Heart left ventricle (tissue), 16 donors: Measurements from ENCODE around the gene FBN1. TPM values are rescaled to one million over a fixed set of nuclear protein-coding genes. Genes with fewer than 3 reads are reported as not detected.

Source experiments
- ATAC-seq, 4 donors: fragments of 200-7000 bp; cut with Tn5 transposase; one replicate each; pipeline ENCODE4 v1.9.1; 2020 to 2022; ENCODE audit warnings: moderate library complexity in 4 of 4, mild to moderate bottlenecking in 3 of 4, moderate number of reproducible peaks in 1 of 4
- DNase-seq, 5 donors: peaks; one replicate each; pipeline ENCODE4 v3.0.0-alpha.2; 2020
- H3K27ac ChIP-seq, 12 donors: fragments of 200-600 bp; sonication (generic) in 4 of 12; one replicate each; pipeline versions ENCODE4 v1.5.0 to v1.8.0; 2016 to 2022; ENCODE audit warnings: mild to moderate bottlenecking in 2 of 12
- H3K27me3 ChIP-seq, 9 donors: fragments of 200-600 bp; sonication (generic) in 2 of 9; one replicate each; pipeline versions ENCODE4 v1.5.1 to v1.8.0; 2016 to 2022; ENCODE audit warnings: mild to moderate bottlenecking in 3 of 9
- H3K36me3 ChIP-seq, 9 donors: fragments of 200-600 bp; sonication (generic) in 2 of 9; one replicate each; pipeline versions ENCODE4 v1.5.0 to v1.8.0; 2018 to 2022; ENCODE audit warnings: mild to moderate bottlenecking in 2 of 9
- H3K4me1 ChIP-seq, 12 donors: fragments of 200-600 bp; sonication (generic) in 4 of 12; one replicate each; pipeline versions ENCODE4 v1.5.0 to v1.8.0; 2016 to 2022; ENCODE audit warnings: mild to moderate bottlenecking in 3 of 12
- H3K4me3 ChIP-seq, 12 donors: fragments of 200-600 bp; sonication (generic) in 4 of 12; one replicate each; pipeline versions ENCODE4 v1.5.0 to v1.8.0; 2017 to 2022; ENCODE audit warnings: mild to moderate bottlenecking in 9 of 12, moderate library complexity in 4 of 12
- H3K9me3 ChIP-seq, 12 donors: fragments of 200-600 bp; sonication (generic) in 4 of 12; one replicate each; pipeline versions ENCODE4 v1.5.0 to v1.8.0; 2016 to 2022; ENCODE audit warnings: mild to moderate bottlenecking in 1 of 12
- CTCF ChIP-seq, 12 donors: fragments of 200-600 bp; sonication (generic) in 4 of 12; IDR thresholded peaks; one replicate each; pipeline versions ENCODE4 v1.5.0 to v1.8.0; 2018 to 2022; ENCODE audit warnings: antibody characterized with exemption in 12 of 12, mild to moderate bottlenecking in 5 of 12
- POLR2A ChIP-seq, 2 donors: fragments of 450-650 bp; IDR thresholded peaks; one replicate each; pipeline ENCODE4 v1.6.1; 2017; ENCODE audit warnings: antibody characterized with exemption in 2 of 2, mild to moderate bottlenecking in 2 of 2, moderate library complexity in 2 of 2
- WGBS, 4 donors: extraction: QIAGEN DNeasy Blood & Tissue Kit in 2 of 4; methylation state at CpG; one replicate each; pipeline versions ENCODE4 v1.1.5 to v1.1.7; 2013 to 2018; 5-methylcytosine and 5-hydroxymethylcytosine counted together
- intact Hi-C, 10 donors: fragments of 100-400 bp; cut with DNase I; formaldehyde crosslinking; loops; one replicate each; pipeline versions ENCODE4 v1.11.1 to v1.14.2; 2022
- polyA plus RNA-seq, 2 donors: library from polyadenylated mRNA; stranded (reverse); fragments of 200-250 nt; gene quantifications; one replicate each; pipeline ENCODE4 v1.2.3, GENCODE V29; 2013
- total RNA-seq, 9 donors: library from RNA; depleted of rRNA in 2 of 9; stranded (reverse); fragments of >200 nt in 2 of 9; fragmentation: NEBNext Ultra II Directional in 3 of 9; extraction: Animal tissue kit (Norgen Biotek cat#: 25700) in 3 of 9; gene quantifications; one replicate each; pipeline versions ENCODE4 v1.1.0 to v1.2.4, GENCODE V29; 2016 to 2023
- donor health status: ischemic (EF 13 %, LVEDD 7.1; RV severe dilation, severe dysfunction).
- donor health status: healthy with polysubstance abuse.
- donor health status: DM: no; HTN: yes; CAD: no.
- donor health status: DM: no; HTN: no; CAD: no.
- donor health status: ischemic (EF 25% LVEDD 6.9; RV normal size, moderate dysfunction).
- donor health status: ischemic (EF 25% LVEDD 5.7; RV mildly dilated, moderate dysfunction).
- donor health status: healthy.
- donor health status: DM: yes; HTN: yes; CAD: no.
- donor health status: ischemic (EF 35%, LVEDD 5.7; RV mildly dilated, moderate dysfunction).
- donor health status: nonischemic (EF 11% LVEDD 7.7; RV severe dilation, severe dysfunction).
- donor health status: DM: yes; HTN: yes; CAD: no.
- donor health status: PGD.
- donor health status: ischemic (EF 29% LVEDD 5.4; RV normal size, mild dysfunction).
- donor health status: nonischemic (EF 23%, LVEDD 6.1; RV moderate dilation, normal function).

The FBN1 gene
- total and polyA plus RNA-seq, 11 donors, result 5.7 to 115 (median 31.4) TPM

- H3K36me3 ChIP-seq, result peaks cover 0 to 99% (median 67%) of the 10 kb centered on the region in 9 donors
- WGBS, 4 donors, result 89 to 95% (median 92%) methylated on average over 6 of the region's 6 CpGs
- no peak overlapping the region for H3K4me3 ChIP-seq
Measured at GRCh38 chr15:48469271-48469670, 176.2 kb downstream of the FBN1 start.

GRCh38 chr15:48467801-48468200 lies 177.7 kb downstream of the FBN1 start:
- TF ChIP-seq CTCF (IDR thresholded peaks at IDR 0.05) (no peak), POLR2A (IDR thresholded peaks at IDR 0.05) (no peak)
- H3K4me1 ChIP-seq, result peaks cover 0 to 14% (median 0%) of the 10 kb centered on the region in 12 donors
- H3K9me3 ChIP-seq, result no peaks in the 10 kb centered on the region
- 89 to 92% (median 91%) methylated on average over 4 of the region's 4 CpGs for WGBS, 4 donors
- intact Hi-C loops, result loop anchor here in 1 of 10 donors (10.0 kb wide), 1 partner anchor 103 kb away; no protein-coding TSS in a partner anchor
- no peak overlapping the region for H3K27ac ChIP-seq
- H3K27me3 ChIP-seq, result no peaks in the 10 kb centered on the region
- no peak for DNase-seq
- peaks cover 0 to 99% (median 70%) of the 10 kb centered on the region in 9 donors for H3K36me3 ChIP-seq
- H3K4me3 ChIP-seq, result no peak overlapping the region
- ATAC-seq, result no peak

More at GRCh38 chr15:48469271-48469670, 176.2 kb downstream of the FBN1 start:
- intact Hi-C loops, result loop anchor here in 1 of 10 donors (10.0 kb wide), 1 partner anchor 104 kb away; no protein-coding TSS in a partner anchor
- Histone ChIP-seq H3K27me3 (no peaks in the 10 kb centered on the region), H3K9me3 (no peaks in the 10 kb centered on the region), H3K27ac (no peak overlapping the region), H3K4me1 (peaks cover 0 to 14% (median 0%) of the 10 kb centered on the region in 12 donors)
- no peak for TF ChIP-seq CTCF (IDR thresholded peaks at IDR 0.05)
- TF ChIP-seq POLR2A (IDR thresholded peaks at IDR 0.05), result no peak
- no peak for DNase-seq
- ATAC-seq, result no peak

- peaks cover 0 to 99% (median 70%) of the 10 kb centered on the region in 9 donors for H3K36me3 ChIP-seq
- TF ChIP-seq CTCF (IDR thresholded peaks at IDR 0.05) (no peak), POLR2A (IDR thresholded peaks at IDR 0.05) (no peak)
- no peak for DNase-seq
- no peak overlapping the region for H3K4me3 ChIP-seq
- intact Hi-C loops, result loop anchor here in 1 of 10 donors (10.0 kb wide), 1 partner anchor 102 kb away; no protein-coding TSS in a partner anchor
- WGBS, 4 donors, result 89 to 100% (median 100%) methylated on average over 1 of the region's 1 CpG
- no peak for ATAC-seq
- H3K9me3 ChIP-seq, result no peaks in the 10 kb centered on the region
- no peak overlapping the region for H3K27ac ChIP-seq
- no peaks in the 10 kb centered on the region for H3K27me3 ChIP-seq
- H3K4me1 ChIP-seq, result peaks cover 0 to 14% (median 0%) of the 10 kb centered on the region in 12 donors
Measured at GRCh38 chr15:48466820-48467219, 178.7 kb downstream of the FBN1 start.

- TF ChIP-seq CTCF (IDR thresholded peaks at IDR 0.05), result no peak
- no peak for TF ChIP-seq POLR2A (IDR thresholded peaks at IDR 0.05)
- intact Hi-C loops, result loop anchor here in 1 of 10 donors (10.0 kb wide), 1 partner anchor 101 kb away; no protein-coding TSS in a partner anchor
- Histone ChIP-seq H3K36me3 (peaks cover 0 to 99% (median 71%) of the 10 kb centered on the region in 9 donors), H3K27ac (no peak overlapping the region), H3K4me1 (peaks cover 0 to 14% (median 0%) of the 10 kb centered on the region in 12 donors), H3K9me3 (no peaks in the 10 kb centered on the region), H3K27me3 (no peaks in the 10 kb centered on the region), H3K4me3 (no peak overlapping the region)
- no peak for ATAC-seq
- no peak for DNase-seq
Measured at GRCh38 chr15:48466079-48466478, 179.4 kb downstream of the FBN1 start.
